HCT116 (cell line): ENCODE data around the gene PCDHGA7. TPM values are rescaled to one million over a fixed set of nuclear protein-coding genes. Genes with fewer than 3 reads are reported as not detected.

ENCODE experiments used
- ATAC-seq: fragments of 200-7000 bp; cut with Tn5 transposase; 2 replicates; pipeline ENCODE4 v1.9.1; 2020; ENCODE audit warnings: mild to moderate bottlenecking, moderate library complexity
- BruUV-seq: library from RNA; stranded (reverse); fragments of 400-500 nt; replicated peaks from 2 replicates; lab custom pipeline; 2021; lab: Mats Ljungman, UMichigan
- CTCF ChIA-PET: fragments of 300-600 bp; sonication (Branson Sonifier 250); formaldehyde crosslinking; loops from one replicate; lab custom pipeline; 2021; ENCODE audit warnings: antibody characterized with exemption; lab: Charles Lee
- POLR2A ChIA-PET: fragments of 300-600, 350-600 bp; sonication (Branson Sonifier 250); formaldehyde crosslinking; loops from one replicate; lab custom pipeline; 2021; ENCODE audit warnings: antibody characterized with exemption; lab: Charles Lee
- RAD21 ChIA-PET, 2 experiments: fragments of 300-600 bp; sonication (Branson Sonifier 250); formaldehyde crosslinking; loops; one replicate each; lab custom pipeline; 2023; ENCODE audit warnings: low total read pairs in 2 of 2; ENCODE audit not compliant: uncharacterized antibody in 2 of 2, unreplicated experiment in 2 of 2, low non-redundant PET in 1 of 2; lab: Charles Lee
- DNase-seq: peaks from one replicate; pipeline ENCODE4 v3.0.0-alpha.2; 2010; ENCODE audit warnings: low read depth, low spot score
- H2AFZ ChIP-seq: fragments of 200-600 bp; shearing (Covaris generic), sonication (generic); 2 replicates; pipeline ENCODE4 v1.6.1; 2017; ENCODE audit warnings: low read depth, mixed run types, mixed read lengths, antibody characterized with exemption, low read length; ENCODE audit not compliant: poor library complexity, severe bottlenecking
- H3K27ac ChIP-seq: 2 replicates; pipeline ENCODE4 v1.5.1; 2012; ENCODE audit warnings: low read depth, low read length
- H3K27me3 ChIP-seq: fragments of 200-600 bp; sonication (generic); 2 replicates; pipeline ENCODE4 v1.6.1; 2016; ENCODE audit warnings: mixed run types, low read length, mixed read lengths; ENCODE audit not compliant: insufficient read depth
- H3K36me3 ChIP-seq, 2 experiments: fragments of 200-500 bp in 1 of 2; fragments of 200-600 bp in 1 of 2; sonication (Bioruptor generic) in 1 of 2; sonication (generic) in 1 of 2; 2 replicates each; pipeline versions ENCODE4 v1.5.1 to v1.6.1; 2014 to 2016; ENCODE audit warnings: low read length in 2 of 2, inconsistent platforms in 1 of 2, mixed read lengths in 1 of 2, mixed run types in 1 of 2; ENCODE audit not compliant: insufficient read depth in 2 of 2, control insufficient read depth in 1 of 2
- H3K4me1 ChIP-seq, 2 experiments: fragments of 200-600 bp in 1 of 2; sonication (generic) in 1 of 2; 2 replicates each; pipeline versions ENCODE4 v1.5.1 to v1.6.1; 2012 to 2017; ENCODE audit warnings: low read length in 2 of 2, inconsistent platforms in 1 of 2, mild to moderate bottlenecking in 1 of 2, mixed read lengths in 1 of 2, mixed run types in 1 of 2, moderate library complexity in 1 of 2; ENCODE audit not compliant: insufficient read depth in 2 of 2, control insufficient read depth in 1 of 2
- H3K4me2 ChIP-seq: fragments of 200-600 bp; sonication (generic); 2 replicates; pipeline ENCODE4 v1.6.1; 2017; ENCODE audit warnings: mixed run types, low read length, mixed read lengths
- H3K4me3 ChIP-seq, 2 experiments: fragments of 200-600 bp in 1 of 2; sonication (generic) in 1 of 2; replicated peaks in 1 of 2; 2 replicates each; pipeline ENCODE4 v1.5.1; 2011 to 2016; ENCODE audit warnings: low read length in 2 of 2, control low read depth in 1 of 2, low read depth in 1 of 2, mild to moderate bottlenecking in 1 of 2, mixed read lengths in 1 of 2, mixed run types in 1 of 2
- H3K79me2 ChIP-seq: fragments of 200-600 bp; sonication (generic); 2 replicates; pipeline ENCODE4 v1.6.1; 2017; ENCODE audit warnings: mild to moderate bottlenecking, mixed run types, low read length, moderate library complexity, mixed read lengths; ENCODE audit not compliant: insufficient read depth
- H3K9ac ChIP-seq: fragments of 200-600 bp; sonication (generic); 2 replicates; pipeline ENCODE4 v1.6.1; 2016; ENCODE audit warnings: low read length, mixed read lengths
- H3K9me2 ChIP-seq: fragments of 200-600 bp; sonication (generic), shearing (Covaris generic); 2 replicates; pipeline ENCODE4 v1.6.1; 2017; ENCODE audit warnings: mixed run types, mild to moderate bottlenecking, moderate library complexity; ENCODE audit not compliant: insufficient read depth
- H3K9me3 ChIP-seq, 2 experiments: fragments of 200-500 bp in 1 of 2; fragments of 200-600 bp in 1 of 2; sonication (Bioruptor generic) in 1 of 2; sonication (generic) in 1 of 2; 2 replicates each; pipeline ENCODE4 v1.6.1; 2014 to 2017; ENCODE audit warnings: low read length in 2 of 2, mixed read lengths in 2 of 2, inconsistent platforms in 1 of 2, low read depth in 1 of 2, mild to moderate bottlenecking in 1 of 2, mixed run types in 1 of 2, moderate library complexity in 1 of 2; ENCODE audit not compliant: control insufficient read depth in 1 of 2, insufficient read depth in 1 of 2
- H4K20me1 ChIP-seq: fragments of 200-600 bp; sonication (generic), shearing (Covaris generic); 2 replicates; pipeline ENCODE4 v1.6.1; 2017; ENCODE audit warnings: mixed run types, mild to moderate bottlenecking, moderate library complexity; ENCODE audit not compliant: insufficient read depth
- EGR1 ChIP-seq: IDR thresholded peaks from 2 replicates; pipeline ENCODE4 v1.6.1; 2012; ENCODE audit warnings: low read depth
- FOSL1 ChIP-seq: IDR thresholded peaks from 2 replicates; pipeline ENCODE4 v1.6.1; 2012; ENCODE audit warnings: low read depth
- JUND ChIP-seq: IDR thresholded peaks from 2 replicates; pipeline ENCODE4 v1.6.1; 2012
- POLR2AphosphoS5 ChIP-seq: IDR thresholded peaks from 2 replicates; pipeline ENCODE4 v1.6.1; 2011; ENCODE audit warnings: mild to moderate bottlenecking, low read depth, low read length, moderate library complexity
- RAD21 ChIP-seq: IDR thresholded peaks from 2 replicates; pipeline ENCODE4 v1.6.1; 2012; ENCODE audit warnings: low read depth, mild to moderate bottlenecking
- REST ChIP-seq: IDR thresholded peaks from 2 replicates; pipeline ENCODE4 v1.6.1; 2012; ENCODE audit warnings: low read depth
- SRF ChIP-seq: IDR thresholded peaks from 2 replicates; pipeline ENCODE4 v1.6.1; 2012; ENCODE audit warnings: low read depth
- TCF7L2 ChIP-seq: IDR thresholded peaks from 2 replicates; pipeline ENCODE4 v1.7.0; 2011; ENCODE audit warnings: borderline replicate concordance, inconsistent platforms; ENCODE audit not compliant: insufficient read depth, insufficient read length; ENCODE audit errors: extremely low read depth
- intact Hi-C: fragments of 100-400 bp; cut with micrococcal nuclease; formaldehyde crosslinking; loops from 2 replicates; pipeline ENCODE4 v1.10.0; 2022
- total RNA-seq: library from RNA; stranded (reverse); gene quantifications from one replicate; pipeline ENCODE4 v1.2.1, GENCODE V29; 2021; ENCODE audit not compliant: unreplicated experiment
- TF ChIP-seq, protein P1 (sequence below), 3 experiments: fragments of 200-600 bp in 1 of 3; sonication (generic) in 1 of 3; IDR thresholded peaks in 2 of 3; conservative IDR thresholded peaks in 1 of 3; 2 replicates each; pipeline ENCODE4 v1.5.1; 2012 to 2017; ENCODE audit warnings: low read depth in 2 of 3, low read length in 2 of 3, antibody characterized with exemption in 1 of 3, borderline replicate concordance in 1 of 3, control low read depth in 1 of 3, mild to moderate bottlenecking in 1 of 3, mixed read lengths in 1 of 3, mixed run types in 1 of 3, moderate library complexity in 1 of 3; ENCODE audit not compliant: insufficient read depth in 1 of 3

PCDHGA7 gene
- total RNA-seq, 1 experiment from 2014 or later, result not detected

DNA sequence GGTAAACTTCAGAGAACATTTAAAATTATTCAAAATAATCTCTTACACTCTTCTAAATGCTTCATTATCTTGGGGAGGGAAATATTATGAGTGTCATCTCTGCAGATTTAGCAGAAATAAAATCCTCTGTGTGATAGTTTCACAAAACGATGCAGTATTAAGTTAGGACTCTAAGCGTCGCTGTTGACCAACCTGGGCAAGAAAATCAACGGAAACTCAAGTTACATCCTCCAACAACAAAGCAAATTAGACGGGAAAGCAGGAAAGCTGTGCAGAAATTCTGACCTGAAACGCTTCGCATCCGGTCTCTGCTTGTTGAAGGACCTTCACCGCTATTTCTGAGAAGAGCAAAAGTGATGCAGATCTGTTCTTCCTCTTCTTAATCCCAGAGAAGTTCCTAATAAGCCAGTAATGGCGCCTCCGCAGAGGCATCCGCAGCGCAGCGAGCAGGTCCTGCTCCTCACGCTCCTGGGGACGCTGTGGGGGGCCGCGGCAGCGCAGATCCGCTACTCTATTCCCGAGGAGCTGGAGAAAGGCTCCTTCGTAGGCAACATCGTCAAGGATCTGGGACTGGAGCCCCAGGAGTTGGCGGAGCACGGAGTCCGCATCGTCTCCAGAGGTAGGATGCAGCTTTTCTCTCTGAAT lies 8.7 kb upstream of the PCDHGA7 start, which contains the start of gene PCDHGA6:
Gene PCDHGA6, plus strand, starts transcription at position 219 of the 645 bp plus-strand sequence. Its CDS starts 193 bp downstream, at position 412.
- Histone ChIP-seq H3K36me3 (no peaks in the 10 kb centered on the region), H3K4me1 (no peaks in the 10 kb centered on the region), H3K27ac (no peak within 1 kb of the TSS), H4K20me1 (no peaks in the 10 kb centered on the region), H2AFZ (no peak within 1 kb of the TSS), H3K9ac (no peak within 1 kb of the TSS), H3K4me3 (no peak within 1 kb of the TSS), H3K9me2 (no peaks in the 10 kb centered on the region), H3K79me2 (no peaks in the 10 kb centered on the region), H3K4me2 (no peak within 1 kb of the TSS), H3K27me3 (no peaks in the 10 kb centered on the region), H3K9me3 (peaks cover 0 to 12% of the 10 kb centered on the region in 2 experiments; a peak in 2 of 4 replicates)
- peak; percentile 51 for TF ChIP-seq RAD21
- TF ChIP-seq, protein P1, sequence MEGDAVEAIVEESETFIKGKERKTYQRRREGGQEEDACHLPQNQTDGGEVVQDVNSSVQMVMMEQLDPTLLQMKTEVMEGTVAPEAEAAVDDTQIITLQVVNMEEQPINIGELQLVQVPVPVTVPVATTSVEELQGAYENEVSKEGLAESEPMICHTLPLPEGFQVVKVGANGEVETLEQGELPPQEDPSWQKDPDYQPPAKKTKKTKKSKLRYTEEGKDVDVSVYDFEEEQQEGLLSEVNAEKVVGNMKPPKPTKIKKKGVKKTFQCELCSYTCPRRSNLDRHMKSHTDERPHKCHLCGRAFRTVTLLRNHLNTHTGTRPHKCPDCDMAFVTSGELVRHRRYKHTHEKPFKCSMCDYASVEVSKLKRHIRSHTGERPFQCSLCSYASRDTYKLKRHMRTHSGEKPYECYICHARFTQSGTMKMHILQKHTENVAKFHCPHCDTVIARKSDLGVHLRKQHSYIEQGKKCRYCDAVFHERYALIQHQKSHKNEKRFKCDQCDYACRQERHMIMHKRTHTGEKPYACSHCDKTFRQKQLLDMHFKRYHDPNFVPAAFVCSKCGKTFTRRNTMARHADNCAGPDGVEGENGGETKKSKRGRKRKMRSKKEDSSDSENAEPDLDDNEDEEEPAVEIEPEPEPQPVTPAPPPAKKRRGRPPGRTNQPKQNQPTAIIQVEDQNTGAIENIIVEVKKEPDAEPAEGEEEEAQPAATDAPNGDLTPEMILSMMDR (IDR thresholded peaks at IDR 0.05 in 2 of 3, conservative IDR thresholded peaks at IDR 0.05 in 1 of 3; ENCODE audit: borderline replicate concordance in 1 of 3, insufficient read depth in 1 of 3, low read depth in 2 of 3, low read length in 2 of 3), result peak; percentile 25 to 42 (median 36); a peak in 4 of 6 replicates
- no peak for TF ChIP-seq SRF
- no TSS peak for BruUV-seq
- ChIA-PET CTCF (no interaction called here), POLR2A (no interaction called here), RAD21 (no interaction called here)
- ATAC-seq, result no peak
- intact Hi-C loops, result no loop called here
- DNase-seq, result no peak

- Histone ChIP-seq H3K27ac (no peak overlapping the region), H3K9me3 (peaks cover 0 to 12% of the 10 kb centered on the region in 2 experiments; a peak in 2 of 4 replicates), H3K4me3 (no peak overlapping the region), H3K4me2 (no peak overlapping the region), H4K20me1 (no peaks in the 10 kb centered on the region), H2AFZ (no peak overlapping the region), H3K4me1 (no peaks in the 10 kb centered on the region), H3K79me2 (no peaks in the 10 kb centered on the region), H3K9ac (no peak overlapping the region), H3K36me3 (no peaks in the 10 kb centered on the region), H3K9me2 (no peaks in the 10 kb centered on the region), H3K27me3 (no peaks in the 10 kb centered on the region)
- ChIA-PET CTCF (no interaction called here), RAD21 (no interaction called here), POLR2A (no interaction called here)
- ATAC-seq (no peak), DNase-seq (no peak)
- no peak for TF ChIP-seq JUND
- no peak for TF ChIP-seq POLR2AphosphoS5
- no peak for TF ChIP-seq EGR1
- no peak for TF ChIP-seq REST
- no peak for TF ChIP-seq FOSL1
- no peak for TF ChIP-seq TCF7L2
- BruUV-seq, result no TSS peak
- intact Hi-C loops, result no loop called here
Measured at GRCh38 chr5:141374627-141375026, 7.9 kb upstream of the PCDHGA7 start.
